Large intestine (tissue), 3 donors: Measurements from ENCODE around the gene UGT1A4. TPM values are rescaled to one million over a fixed set of nuclear protein-coding genes. Genes with fewer than 3 reads are reported as not detected.

Source experiments
- DNase-seq, 2 donors: peaks; one replicate each; pipeline versions ENCODE4 v3.0.0 to v3.0.0-alpha.2; 2013
- H3K27ac ChIP-seq: one replicate; pipeline ENCODE4 v1.5.1; 2013; ENCODE audit warnings: low read length
- H3K27me3 ChIP-seq: 2 replicates; pipeline ENCODE4 v1.6.1; 2013; ENCODE audit warnings: low read length; ENCODE audit not compliant: control insufficient read depth, insufficient read depth
- H3K36me3 ChIP-seq: 2 replicates; pipeline ENCODE4 v1.6.1; 2013; ENCODE audit warnings: low read length; ENCODE audit not compliant: control insufficient read depth, insufficient read depth
- H3K4me1 ChIP-seq: one replicate; pipeline ENCODE4 v1.6.1; 2013; ENCODE audit warnings: low read length; ENCODE audit not compliant: control insufficient read depth, insufficient read depth
- H3K4me3 ChIP-seq: one replicate; pipeline ENCODE4 v1.5.1; 2013; ENCODE audit warnings: low read length
- H3K9me3 ChIP-seq: one replicate; pipeline ENCODE4 v1.6.1; 2013; ENCODE audit warnings: mild to moderate bottlenecking, low read depth, low read length, moderate library complexity; ENCODE audit not compliant: control insufficient read depth
- WGBS: methylation state at CpG from one replicate; pipeline ENCODE4 v1.1.5; 2013; ENCODE audit warnings: low lambda C conversion rate; ENCODE audit not compliant: insufficient coverage; 5-methylcytosine and 5-hydroxymethylcytosine counted together
- polyA plus RNA-seq: library from polyadenylated mRNA; unstranded; fragments of 120-200 nt; gene quantifications from one replicate; pipeline ENCODE4 v1.2.1, GENCODE V29; 2013

UGT1A4 gene
- polyA plus RNA-seq, 1 donor = 0.04 TPM

- no peak for DNase-seq
- no peak overlapping the region for H3K4me3 ChIP-seq
- H3K4me1 ChIP-seq = peaks cover 38% of the 10 kb centered on the region
- peak overlapping the region; percentile 64 for H3K27ac ChIP-seq
- H3K27me3 ChIP-seq = no peaks in the 10 kb centered on the region
- peaks cover 10% of the 10 kb centered on the region for H3K9me3 ChIP-seq
- no CpG with 5 or more reads among the region's 3 CpGs for WGBS
- H3K36me3 ChIP-seq = no peaks in the 10 kb centered on the region
Observed at GRCh38 chr2:233764761-233765160, 46.2 kb downstream of the UGT1A4 start.

GRCh38 chr2:233766416-233766815 lies 47.9 kb downstream of the UGT1A4 start:
- Histone ChIP-seq H3K36me3 (no peaks in the 10 kb centered on the region), H3K27ac (no peak overlapping the region), H3K4me3 (no peak overlapping the region), H3K27me3 (no peaks in the 10 kb centered on the region), H3K4me1 (peaks cover 23% of the 10 kb centered on the region), H3K9me3 (peaks cover 3% of the 10 kb centered on the region)
- no peak for DNase-seq
- WGBS = no CpG with 5 or more reads among the region's 4 CpGs

- H3K9me3 ChIP-seq = peaks cover 3% of the 10 kb centered on the region
- WGBS = 100% methylated on average over 1 of the region's 4 CpGs
- H3K36me3 ChIP-seq = no peaks in the 10 kb centered on the region
- H3K4me1 ChIP-seq = peaks cover 16% of the 10 kb centered on the region
- H3K27me3 ChIP-seq = no peaks in the 10 kb centered on the region
- no peak overlapping the region for H3K27ac ChIP-seq
- DNase-seq = no peak
- no peak overlapping the region for H3K4me3 ChIP-seq
Observed at GRCh38 chr2:233768076-233768475, 49.5 kb downstream of the UGT1A4 start.

- Histone ChIP-seq H3K4me3 (no peak overlapping the region), H3K4me1 (peaks cover 6% of the 10 kb centered on the region), H3K36me3 (no peaks in the 10 kb centered on the region), H3K27ac (no peak overlapping the region), H3K9me3 (peaks cover 3% of the 10 kb centered on the region), H3K27me3 (no peaks in the 10 kb centered on the region)
- DNase-seq = no peak
- WGBS = 80% methylated on average over 1 of the region's 9 CpGs
Observed at GRCh38 chr2:233769260-233769659, 50.7 kb downstream of the UGT1A4 start.

GRCh38 chr2:233772153-233772552 lies 53.6 kb downstream of the UGT1A4 start:
- WGBS = 100% methylated on average over 2 of the region's 16 CpGs

GRCh38 chr2:233772583-233772982 lies 54.0 kb downstream of the UGT1A4 start:
- WGBS = no CpG with 5 or more reads among the region's 5 CpGs
- no peak overlapping the region for H3K27ac ChIP-seq

More at GRCh38 chr2:233772153-233772552, 53.6 kb downstream of the UGT1A4 start:
- no peaks in the 10 kb centered on the region for H3K36me3 ChIP-seq
- H3K9me3 ChIP-seq = no peaks in the 10 kb centered on the region
- H3K4me1 ChIP-seq = no peaks in the 10 kb centered on the region
- H3K27me3 ChIP-seq = no peaks in the 10 kb centered on the region
- DNase-seq = no peak
- no peak overlapping the region for H3K27ac ChIP-seq
- H3K4me3 ChIP-seq = no peak overlapping the region

GRCh38 chr2:233773854-233774253 lies 55.3 kb downstream of the UGT1A4 start:
- no peaks in the 10 kb centered on the region for H3K9me3 ChIP-seq
- H3K27ac ChIP-seq = no peak overlapping the region
- DNase-seq = no peak
- no peaks in the 10 kb centered on the region for H3K36me3 ChIP-seq
- WGBS = no CpG with 5 or more reads among the region's 5 CpGs
- H3K4me3 ChIP-seq = no peak overlapping the region
- no peaks in the 10 kb centered on the region for H3K4me1 ChIP-seq
- no peaks in the 10 kb centered on the region for H3K27me3 ChIP-seq

More at GRCh38 chr2:233772583-233772982, 54.0 kb downstream of the UGT1A4 start:
- Histone ChIP-seq H3K27me3 (no peaks in the 10 kb centered on the region), H3K9me3 (no peaks in the 10 kb centered on the region), H3K4me3 (no peak overlapping the region), H3K4me1 (no peaks in the 10 kb centered on the region), H3K36me3 (no peaks in the 10 kb centered on the region)
- no peak for DNase-seq

GRCh38 chr2:233775414-233775813 lies 56.9 kb downstream of the UGT1A4 start:
- Histone ChIP-seq H3K27me3 (no peaks in the 10 kb centered on the region), H3K4me1 (no peaks in the 10 kb centered on the region), H3K4me3 (no peak overlapping the region), H3K36me3 (no peaks in the 10 kb centered on the region), H3K27ac (no peak overlapping the region), H3K9me3 (no peaks in the 10 kb centered on the region)
- DNase-seq = no peak
- WGBS = no CpG with 5 or more reads among the region's 6 CpGs

- Histone ChIP-seq H3K27me3 (no peaks in the 10 kb centered on the region), H3K4me1 (no peaks in the 10 kb centered on the region), H3K4me3 (no peak within 1 kb of the TSS), H3K27ac (no peak within 1 kb of the TSS), H3K9me3 (no peaks in the 10 kb centered on the region), H3K36me3 (no peaks in the 10 kb centered on the region)
- DNase-seq = no peak
- WGBS = no CpG with 5 or more reads among the region's 2 CpGs
Observed at GRCh38 chr2:233778030-233778429, 59.5 kb downstream of the UGT1A4 start, which contains the start of gene MROH2A. Gene MROH2A (plus strand): TSS chr2:233778330. CDS start chr2:233779359, 1,029 bp downstream.

- H3K9me3 ChIP-seq = no peaks in the 10 kb centered on the region
- no peak overlapping the region for H3K4me3 ChIP-seq
- no peaks in the 10 kb centered on the region for H3K36me3 ChIP-seq
- no peak for DNase-seq
- no peaks in the 10 kb centered on the region for H3K27me3 ChIP-seq
- no CpG with 5 or more reads among the region's 4 CpGs for WGBS
- no peak overlapping the region for H3K27ac ChIP-seq
- H3K4me1 ChIP-seq = no peaks in the 10 kb centered on the region
Observed at GRCh38 chr2:233779722-233780121, 61.2 kb downstream of the UGT1A4 start.

GRCh38 chr2:233780771-233781170 lies 62.2 kb downstream of the UGT1A4 start:
- DNase-seq = no peak
- WGBS = 60% methylated on average over 1 of the region's 4 CpGs
- no peak overlapping the region for H3K4me3 ChIP-seq

More at GRCh38 chr2:233780771-233781170, 62.2 kb downstream of the UGT1A4 start:
- Histone ChIP-seq H3K4me1 (no peaks in the 10 kb centered on the region), H3K9me3 (no peaks in the 10 kb centered on the region), H3K27me3 (no peaks in the 10 kb centered on the region), H3K27ac (no peak overlapping the region), H3K36me3 (no peaks in the 10 kb centered on the region)
